DOHH2 (cell line): ENCODE data around the gene PPP1R3G.

ENCODE experiments used
- H3F3A ChIP-seq: fragments of 200-600 bp; sonication (generic), shearing (Covaris generic); 2 replicates; pipeline ENCODE4 v1.6.0; 2016; ENCODE audit warnings: antibody characterized with exemption, mild to moderate bottlenecking; ENCODE audit not compliant: control insufficient read depth, insufficient read depth
- H3K27ac ChIP-seq: fragments of 200-600 bp; sonication (generic); 2 replicates; pipeline ENCODE4 v1.5.1; 2014; ENCODE audit warnings: low read depth, mild to moderate bottlenecking, low read length, moderate library complexity
- H3K27me3 ChIP-seq: fragments of 200-600 bp; sonication (generic); 2 replicates; pipeline ENCODE4 v1.6.1; 2014; ENCODE audit warnings: mild to moderate bottlenecking, low read length, mixed read lengths; ENCODE audit not compliant: control insufficient read depth
- H3K36me3 ChIP-seq: fragments of 200-600 bp; sonication (generic); 2 replicates; pipeline ENCODE4 v1.6.1; 2014; ENCODE audit warnings: mild to moderate bottlenecking, low read length, moderate library complexity, mixed read lengths; ENCODE audit not compliant: control insufficient read depth
- H3K4me1 ChIP-seq: fragments of 200-600 bp; sonication (generic); 2 replicates; pipeline ENCODE4 v1.6.1; 2014; ENCODE audit warnings: mild to moderate bottlenecking, low read length, mixed read lengths; ENCODE audit not compliant: control insufficient read depth
- H3K4me2 ChIP-seq: fragments of 200-600 bp; sonication (generic); 2 replicates; pipeline ENCODE4 v1.6.0; 2014; ENCODE audit warnings: mild to moderate bottlenecking, low read length, moderate library complexity
- H3K4me3 ChIP-seq: fragments of 200-600 bp; sonication (generic); 2 replicates; pipeline ENCODE4 v1.5.1; 2014; ENCODE audit warnings: mild to moderate bottlenecking, low read length, mixed read lengths
- H3K79me2 ChIP-seq: fragments of 200-600 bp; sonication (generic); 2 replicates; pipeline ENCODE4 v1.6.1; 2014; ENCODE audit warnings: mild to moderate bottlenecking, low read length, mixed read lengths; ENCODE audit not compliant: control insufficient read depth
- H3K9me2 ChIP-seq: fragments of 200-600 bp; sonication (generic); replicated peaks from 2 replicates; pipeline ENCODE4 v1.6.1; 2014; ENCODE audit warnings: mild to moderate bottlenecking, low read length, mixed read lengths; ENCODE audit not compliant: control insufficient read depth
- H3K9me3 ChIP-seq: fragments of 200-600 bp; sonication (generic); 2 replicates; pipeline ENCODE4 v1.6.1; 2014; ENCODE audit warnings: antibody characterized with exemption, low read length, mixed read lengths; ENCODE audit not compliant: control insufficient read depth, insufficient read depth
- H4K20me1 ChIP-seq: fragments of 200-600 bp; sonication (generic); 2 replicates; pipeline ENCODE4 v1.6.0; 2014; ENCODE audit warnings: low read depth, mild to moderate bottlenecking, antibody characterized with exemption, low read length, moderate library complexity; ENCODE audit not compliant: control insufficient read depth, insufficient read depth
- CTCF ChIP-seq: fragments of 200-600 bp; sonication (generic); IDR thresholded peaks from one replicate; pipeline ENCODE4 v1.5.1; 2014; ENCODE audit warnings: antibody characterized with exemption, mild to moderate bottlenecking, low read depth, low read length; ENCODE audit not compliant: poor library complexity, severe bottlenecking
- EZH2phosphoT487 ChIP-seq: fragments of 200-600 bp; sonication (generic); IDR thresholded peaks from 2 replicates; pipeline ENCODE4 v1.6.1; 2017; ENCODE audit warnings: borderline replicate concordance, mild to moderate bottlenecking, antibody characterized with exemption, low read length, moderate library complexity, mixed read lengths

The PPP1R3G gene

GRCh38 chr6:5099537-5099936 is 14.4 kb downstream of the PPP1R3G start:
- Histone ChIP-seq H4K20me1 (no peaks in the 10 kb centered on the region), H3K9me2 (no peaks in the 10 kb centered on the region), H3K27ac (no peak overlapping the region), H3F3A (no peaks in the 10 kb centered on the region), H3K4me2 (no peak overlapping the region), H3K27me3 (no peaks in the 10 kb centered on the region), H3K4me3 (no peak overlapping the region), H3K4me1 (peaks cover 21% of the 10 kb centered on the region), H3K36me3 (no peaks in the 10 kb centered on the region), H3K79me2 (no peaks in the 10 kb centered on the region), H3K9me3 (no peaks in the 10 kb centered on the region)
- no peak for TF ChIP-seq CTCF
- TF ChIP-seq EZH2phosphoT487 = no peak

GRCh38 chr6:5100806-5101205 is 15.7 kb downstream of the PPP1R3G start:
- Histone ChIP-seq H3K4me1 (peaks cover 10% of the 10 kb centered on the region), H4K20me1 (no peaks in the 10 kb centered on the region), H3K4me2 (no peak overlapping the region), H3K36me3 (no peaks in the 10 kb centered on the region), H3K9me2 (no peaks in the 10 kb centered on the region), H3K9me3 (no peaks in the 10 kb centered on the region), H3K27ac (no peak overlapping the region), H3K79me2 (no peaks in the 10 kb centered on the region), H3K27me3 (no peaks in the 10 kb centered on the region), H3K4me3 (no peak overlapping the region), H3F3A (no peaks in the 10 kb centered on the region)
- no peak for TF ChIP-seq CTCF
- no peak for TF ChIP-seq EZH2phosphoT487

- no peaks in the 10 kb centered on the region for H4K20me1 ChIP-seq
- H3K27ac ChIP-seq = no peak overlapping the region
- TF ChIP-seq CTCF (no peak), EZH2phosphoT487 (no peak)
These were observed 17.3 kb downstream of the PPP1R3G start for GRCh38 chr6:5102267-5102970.

More at GRCh38 chr6:5102267-5102970, 17.3 kb downstream of the PPP1R3G start:
- no peak overlapping the region for H3K4me2 ChIP-seq
- H3K9me3 ChIP-seq = no peaks in the 10 kb centered on the region
- no peaks in the 10 kb centered on the region for H3K4me1 ChIP-seq
- no peaks in the 10 kb centered on the region for H3K79me2 ChIP-seq
- no peaks in the 10 kb centered on the region for H3K36me3 ChIP-seq
- no peaks in the 10 kb centered on the region for H3K27me3 ChIP-seq
- no peaks in the 10 kb centered on the region for H3F3A ChIP-seq
- H3K9me2 ChIP-seq = no peaks in the 10 kb centered on the region
- H3K4me3 ChIP-seq = no peak overlapping the region
